ENCODE data around the gene MTOR.

MTOR gene

DNA sequence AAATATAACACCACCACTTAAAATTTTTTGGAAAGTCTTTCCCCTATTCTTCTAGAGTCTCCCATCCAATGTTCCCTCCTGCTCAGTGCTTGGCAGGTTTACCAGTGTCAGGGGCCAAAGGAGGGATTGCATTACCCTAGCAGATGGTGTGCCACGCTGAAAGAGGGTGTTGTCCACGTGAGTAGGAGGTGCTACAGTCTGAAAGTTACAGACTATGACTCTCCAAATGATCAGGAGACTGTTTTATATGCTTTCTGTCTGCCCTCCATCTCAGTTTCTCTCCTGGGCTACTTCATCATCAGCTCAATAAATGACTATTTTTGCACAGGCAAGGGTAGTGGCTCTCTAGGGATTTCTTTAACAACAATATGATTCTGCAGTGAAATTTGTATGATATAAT, 104.5 kb downstream of the MTOR start:
- TF ChIP-seq, protein P1, sequence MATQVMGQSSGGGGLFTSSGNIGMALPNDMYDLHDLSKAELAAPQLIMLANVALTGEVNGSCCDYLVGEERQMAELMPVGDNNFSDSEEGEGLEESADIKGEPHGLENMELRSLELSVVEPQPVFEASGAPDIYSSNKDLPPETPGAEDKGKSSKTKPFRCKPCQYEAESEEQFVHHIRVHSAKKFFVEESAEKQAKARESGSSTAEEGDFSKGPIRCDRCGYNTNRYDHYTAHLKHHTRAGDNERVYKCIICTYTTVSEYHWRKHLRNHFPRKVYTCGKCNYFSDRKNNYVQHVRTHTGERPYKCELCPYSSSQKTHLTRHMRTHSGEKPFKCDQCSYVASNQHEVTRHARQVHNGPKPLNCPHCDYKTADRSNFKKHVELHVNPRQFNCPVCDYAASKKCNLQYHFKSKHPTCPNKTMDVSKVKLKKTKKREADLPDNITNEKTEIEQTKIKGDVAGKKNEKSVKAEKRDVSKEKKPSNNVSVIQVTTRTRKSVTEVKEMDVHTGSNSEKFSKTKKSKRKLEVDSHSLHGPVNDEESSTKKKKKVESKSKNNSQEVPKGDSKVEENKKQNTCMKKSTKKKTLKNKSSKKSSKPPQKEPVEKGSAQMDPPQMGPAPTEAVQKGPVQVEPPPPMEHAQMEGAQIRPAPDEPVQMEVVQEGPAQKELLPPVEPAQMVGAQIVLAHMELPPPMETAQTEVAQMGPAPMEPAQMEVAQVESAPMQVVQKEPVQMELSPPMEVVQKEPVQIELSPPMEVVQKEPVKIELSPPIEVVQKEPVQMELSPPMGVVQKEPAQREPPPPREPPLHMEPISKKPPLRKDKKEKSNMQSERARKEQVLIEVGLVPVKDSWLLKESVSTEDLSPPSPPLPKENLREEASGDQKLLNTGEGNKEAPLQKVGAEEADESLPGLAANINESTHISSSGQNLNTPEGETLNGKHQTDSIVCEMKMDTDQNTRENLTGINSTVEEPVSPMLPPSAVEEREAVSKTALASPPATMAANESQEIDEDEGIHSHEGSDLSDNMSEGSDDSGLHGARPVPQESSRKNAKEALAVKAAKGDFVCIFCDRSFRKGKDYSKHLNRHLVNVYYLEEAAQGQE (IDR thresholded peaks at IDR 0.05; ENCODE audit: insufficient read depth in 1 of 2, low read depth in 2 of 2, low read length in 2 of 2): no peak
- TF ChIP-seq FOXP2 (optimal IDR thresholded peaks at IDR 0.05; ENCODE audit: borderline replicate concordance, extremely low read depth, extremely low read length, insufficient read depth) (no peak), POLR2AphosphoS5 (IDR thresholded peaks at IDR 0.05; ENCODE audit: low read depth, low read length) (no peak), SIN3A (IDR thresholded peaks at IDR 0.05; ENCODE audit: borderline replicate concordance, insufficient read depth, low read length) (no peak)

DNA sequence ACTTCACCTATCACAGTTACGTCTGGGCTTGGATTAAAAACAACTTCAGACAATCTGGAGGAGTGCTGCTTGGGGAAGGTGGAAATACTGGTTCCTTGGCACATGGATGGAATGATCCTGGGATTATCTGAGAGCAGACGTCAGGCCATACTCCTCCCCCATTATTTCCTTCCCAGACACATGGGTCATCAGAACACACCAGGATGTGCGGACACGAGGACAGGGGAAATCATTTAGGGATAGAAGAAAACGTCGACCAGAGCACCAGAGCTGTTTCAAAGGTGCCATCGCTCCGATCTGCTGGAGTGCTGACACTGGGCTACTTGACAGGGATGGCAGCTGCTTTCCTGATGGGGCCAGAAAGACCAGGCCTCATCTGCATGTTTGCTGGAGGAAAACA, 105.0 kb downstream of the MTOR start:
- TF ChIP-seq, protein P1 (IDR thresholded peaks at IDR 0.05; ENCODE audit: insufficient read depth in 1 of 2, low read depth in 2 of 2, low read length in 2 of 2): no peak
- TF ChIP-seq POLR2AphosphoS5 (IDR thresholded peaks at IDR 0.05; ENCODE audit: low read depth, low read length): no peak
- TF ChIP-seq SIN3A (IDR thresholded peaks at IDR 0.05; ENCODE audit: borderline replicate concordance, insufficient read depth, low read length): no peak
- no peak for TF ChIP-seq TAF1 (IDR thresholded peaks at IDR 0.05; ENCODE audit: borderline replicate concordance, insufficient read depth, low read length)
- no peak for TF ChIP-seq FOXP2 (optimal IDR thresholded peaks at IDR 0.05; ENCODE audit: borderline replicate concordance, extremely low read depth, extremely low read length, insufficient read depth)

- no peak for TF ChIP-seq SIN3A (IDR thresholded peaks at IDR 0.05; ENCODE audit: borderline replicate concordance, insufficient read depth, low read length)
- TF ChIP-seq, protein P1 (IDR thresholded peaks at IDR 0.05; ENCODE audit: insufficient read depth in 1 of 2, low read depth in 2 of 2, low read length in 2 of 2): no peak
- TF ChIP-seq TAF1 (IDR thresholded peaks at IDR 0.05; ENCODE audit: borderline replicate concordance, insufficient read depth, low read length): no peak
- TF ChIP-seq FOXP2 (optimal IDR thresholded peaks at IDR 0.05; ENCODE audit: borderline replicate concordance, extremely low read depth, extremely low read length, insufficient read depth): no peak
- TF ChIP-seq POLR2AphosphoS5 (IDR thresholded peaks at IDR 0.05; ENCODE audit: low read depth, low read length): no peak
Measured at GRCh38 chr1:11156963-11157362, 105.4 kb downstream of the MTOR start.

- TF ChIP-seq FOXP2 (optimal IDR thresholded peaks at IDR 0.05; ENCODE audit: borderline replicate concordance, extremely low read depth, extremely low read length, insufficient read depth): no peak
- TF ChIP-seq SIN3A (IDR thresholded peaks at IDR 0.05; ENCODE audit: borderline replicate concordance, insufficient read depth, low read length): no peak
- no peak for TF ChIP-seq POLR2AphosphoS5 (IDR thresholded peaks at IDR 0.05; ENCODE audit: low read depth, low read length)
- no peak for TF ChIP-seq TAF1 (IDR thresholded peaks at IDR 0.05; ENCODE audit: borderline replicate concordance, insufficient read depth, low read length)
- TF ChIP-seq, protein P1 (IDR thresholded peaks at IDR 0.05; ENCODE audit: insufficient read depth in 1 of 2, low read depth in 2 of 2, low read length in 2 of 2): no peak
Measured at GRCh38 chr1:11156441-11156840, 105.9 kb downstream of the MTOR start.

DNA sequence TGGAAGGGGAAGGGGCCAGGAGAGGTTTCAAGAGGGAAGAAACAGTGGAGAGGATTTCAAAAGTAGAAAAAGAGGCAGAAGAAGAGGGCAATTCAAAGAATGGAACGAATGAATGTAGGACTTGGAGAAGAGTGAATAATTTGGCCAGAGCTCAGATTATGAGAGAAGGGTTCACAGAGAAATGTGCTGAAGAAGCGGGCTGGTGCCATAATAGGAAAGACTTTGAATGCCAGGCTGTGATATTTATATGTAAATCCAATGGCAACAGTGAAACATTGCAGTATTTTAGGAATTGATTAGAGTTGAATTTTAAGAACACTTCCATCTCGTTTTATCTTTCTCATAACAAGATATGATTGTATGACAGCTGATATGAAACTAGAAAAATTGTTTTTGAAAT, 109.2 kb downstream of the MTOR start:
- TF ChIP-seq, protein P1 (IDR thresholded peaks at IDR 0.05; ENCODE audit: insufficient read depth in 1 of 2, low read depth in 2 of 2, low read length in 2 of 2): no peak
- TF ChIP-seq SIN3A (IDR thresholded peaks at IDR 0.05; ENCODE audit: borderline replicate concordance, insufficient read depth, low read length) (no peak), POLR2AphosphoS5 (IDR thresholded peaks at IDR 0.05; ENCODE audit: low read depth, low read length) (no peak), FOXP2 (optimal IDR thresholded peaks at IDR 0.05; ENCODE audit: borderline replicate concordance, extremely low read depth, extremely low read length, insufficient read depth) (no peak), TAF1 (IDR thresholded peaks at IDR 0.05; ENCODE audit: borderline replicate concordance, insufficient read depth, low read length) (no peak)

Data from PFSK-1 (cell line).